CD14-positive monocyte (primary cell): ENCODE measurements around the gene NUP93. TPM values are rescaled to one million over a fixed set of nuclear protein-coding genes. Genes with fewer than 3 reads are reported as not detected.

ENCODE experiments used
- DNase-seq, 3 donors: peaks; one replicate each; pipeline ENCODE4 v3.0.0-alpha.2; 2011 to 2022
- H2AFZ ChIP-seq: 2 replicates; pipeline ENCODE4 v1.6.0; 2012; ENCODE audit warnings: mild to moderate bottlenecking, low read depth, low read length, inconsistent platforms; ENCODE audit not compliant: insufficient read depth, poor library complexity, severe bottlenecking
- H3K27ac ChIP-seq, 2 donors: 1 replicate in 1 of 2; 2 replicates in 1 of 2; pipeline ENCODE4 v1.5.1; 2012 to 2013; ENCODE audit warnings: low read length in 2 of 2, control low read depth in 1 of 2, inconsistent platforms in 1 of 2, low read depth in 1 of 2, mild to moderate bottlenecking in 1 of 2
- H3K27me3 ChIP-seq, 2 donors: one replicate each; pipeline versions ENCODE4 v1.6.0 to v1.6.1; 2011 to 2013; ENCODE audit warnings: low read length in 2 of 2; ENCODE audit not compliant: control insufficient read depth in 2 of 2, insufficient read depth in 2 of 2
- H3K36me3 ChIP-seq, 2 donors: replicated peaks in 1 of 2; 1 replicate in 1 of 2; 2 replicates in 1 of 2; pipeline versions ENCODE4 v1.5.1 to v1.6.1; 2012 to 2013; ENCODE audit warnings: low read length in 2 of 2, control low read depth in 1 of 2, inconsistent platforms in 1 of 2, mild to moderate bottlenecking in 1 of 2; ENCODE audit not compliant: insufficient read depth in 2 of 2, control insufficient read depth in 1 of 2
- H3K4me1 ChIP-seq, 2 donors: 1 replicate in 1 of 2; 2 replicates in 1 of 2; pipeline versions ENCODE4 v1.5.1 to v1.6.1; 2012 to 2013; ENCODE audit warnings: low read length in 2 of 2, control low read depth in 1 of 2, inconsistent platforms in 1 of 2, mild to moderate bottlenecking in 1 of 2, moderate library complexity in 1 of 2; ENCODE audit not compliant: insufficient read depth in 2 of 2, control insufficient read depth in 1 of 2
- H3K4me2 ChIP-seq: replicated peaks from 2 replicates; pipeline ENCODE3; 2012; ENCODE audit warnings: low read length, moderate library complexity, mild to moderate bottlenecking; ENCODE audit not compliant: poor library complexity, severe bottlenecking; ENCODE audit errors: extremely low read depth
- H3K4me3 ChIP-seq, 3 experiments: fragments of 200-600 bp in 1 of 3; sonication (generic) in 1 of 3; replicated peaks in 1 of 3; 1 replicate in 2 of 3; 2 replicates in 1 of 3; pipeline ENCODE4 v1.5.1; 2011 to 2013; ENCODE audit warnings: low read length in 3 of 3, mild to moderate bottlenecking in 3 of 3, control low read depth in 2 of 3, low read depth in 2 of 3, inconsistent platforms in 1 of 3, moderate library complexity in 1 of 3
- H3K79me2 ChIP-seq: 2 replicates; pipeline ENCODE4 v1.6.0; 2012; ENCODE audit warnings: mild to moderate bottlenecking, control low read depth, inconsistent platforms, low read length, moderate library complexity; ENCODE audit not compliant: insufficient read depth
- H3K9ac ChIP-seq: 2 replicates; pipeline ENCODE4 v1.6.0; 2017; ENCODE audit warnings: low read length, mild to moderate bottlenecking; ENCODE audit not compliant: insufficient read depth, poor library complexity, severe bottlenecking
- H3K9me3 ChIP-seq, 2 donors: replicated peaks in 1 of 2; 1 replicate in 1 of 2; 2 replicates in 1 of 2; pipeline versions ENCODE4 v1.5.1 to v1.6.1; 2012 to 2013; ENCODE audit warnings: low read length in 2 of 2, control low read depth in 1 of 2; ENCODE audit not compliant: control insufficient read depth in 1 of 2, insufficient read depth in 1 of 2
- H4K20me1 ChIP-seq: 2 replicates; pipeline ENCODE4 v1.6.0; 2012; ENCODE audit warnings: mild to moderate bottlenecking, low read length, control low read depth, moderate library complexity; ENCODE audit not compliant: insufficient read depth
- H3K27ac Mint-ChIP-seq, 7 donors: one replicate each; pipeline ENCODE4 v1.8.0; 2020; ENCODE audit warnings: mild to moderate bottlenecking in 7 of 7, mixed read lengths in 7 of 7, moderate library complexity in 6 of 7, inconsistent platforms in 2 of 7
- H3K27me3 Mint-ChIP-seq, 3 donors: one replicate each; pipeline ENCODE4 v1.8.0; 2021 to 2022; ENCODE audit warnings: low read depth in 3 of 3, mild to moderate bottlenecking in 3 of 3, mixed read lengths in 3 of 3, moderate library complexity in 3 of 3, inconsistent platforms in 1 of 3
- H3K36me3 Mint-ChIP-seq, 2 donors: one replicate each; pipeline ENCODE4 v1.8.0; 2020; ENCODE audit warnings: mixed read lengths in 2 of 2, inconsistent platforms in 1 of 2, mild to moderate bottlenecking in 1 of 2
- H3K4me1 Mint-ChIP-seq: one replicate; pipeline ENCODE4 v1.8.0; 2020; ENCODE audit warnings: mild to moderate bottlenecking, mixed read lengths
- H3K4me3 Mint-ChIP-seq, 2 donors: one replicate each; pipeline ENCODE4 v1.8.0; 2020; ENCODE audit warnings: mild to moderate bottlenecking in 2 of 2, mixed read lengths in 2 of 2, moderate library complexity in 1 of 2
- H3K9me3 Mint-ChIP-seq, 7 donors: one replicate each; pipeline ENCODE4 v1.8.0; 2020 to 2022; ENCODE audit warnings: mixed read lengths in 7 of 7, mild to moderate bottlenecking in 6 of 7, moderate library complexity in 6 of 7, inconsistent platforms in 2 of 7
- WGBS: methylation state at CpG from one replicate; pipeline ENCODE4 v1.1.5; 2013; ENCODE audit warnings: missing lambda C conversion rate; ENCODE audit not compliant: insufficient coverage; 5-methylcytosine and 5-hydroxymethylcytosine counted together
- intact Hi-C, 2 donors: fragments of 100-400 bp; cut with micrococcal nuclease; formaldehyde crosslinking; loops; one replicate each; pipeline versions ENCODE4 v1.15.0 to v1.15.1; 2023
- polyA plus RNA-seq, 3 donors: library from polyadenylated mRNA; depleted of rRNA in 1 of 3; unstranded in 2 of 3; stranded (reverse) in 1 of 3; fragments of 300-500 nt in 2 of 3; fragments of >200 nt in 1 of 3; fragmentation: Illumina TruSeq in 2 of 3; gene quantifications; 1 replicate in 2 of 3; 2 replicates in 1 of 3; pipeline ENCODE4 v1.2.3, GENCODE V29; 2012 to 2021
- TF ChIP-seq, protein P1 (sequence below): fragments of 200-600 bp; IDR thresholded peaks from one replicate; pipeline ENCODE4 v1.8.0; 2022; ENCODE audit warnings: antibody characterized with exemption, mild to moderate bottlenecking

Gene NUP93
- polyA plus RNA-seq, 3 donors, result 46.6 to 77.7 (median 59.4) TPM

GRCh38 chr16:56874800-56875199, 144.9 kb downstream of the NUP93 start:
- Histone ChIP-seq H3K4me2 (no peak overlapping the region), H3K4me3 (no peak overlapping the region), H3K9me3 (no peaks in the 10 kb centered on the region), H3K9ac (no peak overlapping the region), H3K36me3 (no peaks in the 10 kb centered on the region), H3K79me2 (no peaks in the 10 kb centered on the region), H3K27ac (no peak overlapping the region), H2AFZ (no peak overlapping the region), H4K20me1 (no peaks in the 10 kb centered on the region), H3K4me1 (peaks cover 6 to 8% of the 10 kb centered on the region in 2 donors), H3K27me3 (no peaks in the 10 kb centered on the region)
- no peak for DNase-seq
- no peak overlapping the region for H3K27ac Mint-ChIP-seq
- TF ChIP-seq, protein P1, sequence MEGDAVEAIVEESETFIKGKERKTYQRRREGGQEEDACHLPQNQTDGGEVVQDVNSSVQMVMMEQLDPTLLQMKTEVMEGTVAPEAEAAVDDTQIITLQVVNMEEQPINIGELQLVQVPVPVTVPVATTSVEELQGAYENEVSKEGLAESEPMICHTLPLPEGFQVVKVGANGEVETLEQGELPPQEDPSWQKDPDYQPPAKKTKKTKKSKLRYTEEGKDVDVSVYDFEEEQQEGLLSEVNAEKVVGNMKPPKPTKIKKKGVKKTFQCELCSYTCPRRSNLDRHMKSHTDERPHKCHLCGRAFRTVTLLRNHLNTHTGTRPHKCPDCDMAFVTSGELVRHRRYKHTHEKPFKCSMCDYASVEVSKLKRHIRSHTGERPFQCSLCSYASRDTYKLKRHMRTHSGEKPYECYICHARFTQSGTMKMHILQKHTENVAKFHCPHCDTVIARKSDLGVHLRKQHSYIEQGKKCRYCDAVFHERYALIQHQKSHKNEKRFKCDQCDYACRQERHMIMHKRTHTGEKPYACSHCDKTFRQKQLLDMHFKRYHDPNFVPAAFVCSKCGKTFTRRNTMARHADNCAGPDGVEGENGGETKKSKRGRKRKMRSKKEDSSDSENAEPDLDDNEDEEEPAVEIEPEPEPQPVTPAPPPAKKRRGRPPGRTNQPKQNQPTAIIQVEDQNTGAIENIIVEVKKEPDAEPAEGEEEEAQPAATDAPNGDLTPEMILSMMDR, result no peak
- no peaks in the 10 kb centered on the region for H3K36me3 Mint-ChIP-seq
- H3K27me3 Mint-ChIP-seq, result peaks cover 1 to 7% (median 2%) of the 10 kb centered on the region in 3 donors
- intact Hi-C loops, result loop anchor here in 1 of 2 donors (10.0 kb wide), 1 partner anchor 60 kb away; the partner anchor contains the start of gene HERPUD1
- no peak overlapping the region for H3K4me3 Mint-ChIP-seq
- WGBS, result 93% methylated on average over 8 of the region's 11 CpGs
- H3K4me1 Mint-ChIP-seq, result peaks cover 11% of the 10 kb centered on the region
- no peaks in the 10 kb centered on the region for H3K9me3 Mint-ChIP-seq

DNA sequence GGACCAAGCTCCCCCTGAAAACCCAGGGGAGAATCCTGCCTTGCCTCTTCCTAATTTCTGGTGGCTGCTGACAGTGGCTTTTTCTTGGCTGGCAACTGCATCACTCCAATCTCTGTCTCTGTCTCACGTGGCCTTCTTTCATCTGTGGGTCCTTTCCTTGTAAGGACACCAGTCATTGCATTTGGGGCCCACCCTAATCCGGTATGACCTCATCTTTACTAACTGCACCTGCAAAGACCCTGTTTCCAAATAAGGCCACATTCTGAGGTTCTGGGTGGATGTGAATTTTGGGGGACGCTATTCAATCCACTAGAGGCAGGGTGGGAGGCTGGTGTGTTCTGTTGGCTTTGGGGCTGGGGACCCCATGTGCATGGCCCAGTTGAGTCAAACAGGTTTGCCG, 146.1 kb downstream of the NUP93 start:
- H3K27ac ChIP-seq, result no peak overlapping the region
- no peak overlapping the region for H2AFZ ChIP-seq
- no peak overlapping the region for H3K9ac ChIP-seq
- Mint-ChIP-seq H3K27me3 (peaks cover 1 to 4% (median 2%) of the 10 kb centered on the region in 3 donors), H3K36me3 (no peaks in the 10 kb centered on the region), H3K4me3 (no peak overlapping the region), H3K4me1 (peaks cover 8% of the 10 kb centered on the region), H3K27ac (peak overlapping the region in 1 of 7 donors; percentile 31), H3K9me3 (no peaks in the 10 kb centered on the region)
- DNase-seq, result no peak
- H3K79me2 ChIP-seq, result no peaks in the 10 kb centered on the region
- H4K20me1 ChIP-seq, result no peaks in the 10 kb centered on the region
- H3K27me3 ChIP-seq, result no peaks in the 10 kb centered on the region
- intact Hi-C loops, result loop anchor here in 1 of 2 donors (10.0 kb wide), 1 partner anchor 59 kb away; the partner anchor contains the start of gene HERPUD1
- no peak overlapping the region for H3K4me2 ChIP-seq
- peaks cover 5% of the 10 kb centered on the region in 2 donors for H3K4me1 ChIP-seq
- no peak overlapping the region for H3K4me3 ChIP-seq
- no peaks in the 10 kb centered on the region for H3K36me3 ChIP-seq
- TF ChIP-seq, protein P1, result no peak
- 100% methylated on average over 3 of the region's 4 CpGs for WGBS
- H3K9me3 ChIP-seq, result no peaks in the 10 kb centered on the region
